CD4-positive, alpha-beta T cell (primary cell): ENCODE data around the gene GP1BB. TPM values are rescaled to one million over a fixed set of nuclear protein-coding genes. Genes with fewer than 3 reads are reported as not detected.
A peak's percentile ranks its signal among the peaks of the same experiment; 100 is the strongest.

Experiments used
- ATAC-seq: fragments of 200-7000 bp; cut with Tn5 transposase; one replicate; pipeline ENCODE4 v1.10.0; 2022; ENCODE audit warnings: mild to moderate bottlenecking; ENCODE audit not compliant: poor library complexity
- CTCF ChIA-PET: fragments of 350-600 bp; sonication (Branson Sonifier 250); formaldehyde crosslinking; loops from one replicate; lab custom pipeline; 2021; ENCODE audit warnings: antibody characterized with exemption, inconsistent platforms; lab: Charles Lee
- POLR2A ChIA-PET: fragments of 350-600 bp; sonication (Branson Sonifier 250); formaldehyde crosslinking; loops from one replicate; lab custom pipeline; 2021; ENCODE audit warnings: antibody characterized with exemption, inconsistent platforms; lab: Charles Lee
- DNase-seq, 14 experiments: peaks; one replicate each; pipeline ENCODE4 v3.0.0-alpha.2; 2013 to 2020; ENCODE audit warnings: mixed read lengths in 2 of 14
- H3K27ac ChIP-seq, 2 donors: one replicate each; pipeline versions ENCODE4 v1.5.1 to v1.7.0; 2013; ENCODE audit warnings: low read length in 2 of 2, low read depth in 1 of 2, mild to moderate bottlenecking in 1 of 2
- H3K27me3 ChIP-seq, 2 experiments: 1 replicate in 1 of 2; 2 replicates in 1 of 2; pipeline versions ENCODE4 v1.6.1 to v1.7.0; 2013; ENCODE audit warnings: low read length in 2 of 2, control low read depth in 1 of 2, mild to moderate bottlenecking in 1 of 2, moderate library complexity in 1 of 2; ENCODE audit not compliant: insufficient read depth in 2 of 2, control insufficient read depth in 1 of 2
- H3K36me3 ChIP-seq: one replicate; pipeline ENCODE4 v1.6.1; 2013; ENCODE audit warnings: low read length, control low read depth; ENCODE audit not compliant: insufficient read depth
- H3K4me1 ChIP-seq: one replicate; pipeline ENCODE4 v1.6.1; 2013; ENCODE audit warnings: low read length, control low read depth; ENCODE audit not compliant: insufficient read depth
- H3K4me3 ChIP-seq: one replicate; pipeline ENCODE4 v1.5.1; 2013; ENCODE audit warnings: mild to moderate bottlenecking, low read length, moderate library complexity
- H3K9me3 ChIP-seq, 2 experiments: 1 replicate in 1 of 2; 2 replicates in 1 of 2; pipeline versions ENCODE4 v1.6.1 to v1.7.0; 2013; ENCODE audit warnings: low read length in 2 of 2, mild to moderate bottlenecking in 2 of 2, control low read depth in 1 of 2, moderate library complexity in 1 of 2; ENCODE audit not compliant: control insufficient read depth in 1 of 2, insufficient read depth in 1 of 2
- H3K27ac Mint-ChIP-seq: one replicate; pipeline ENCODE4 v1.8.0; 2020; ENCODE audit warnings: mixed read lengths
- H3K27me3 Mint-ChIP-seq: one replicate; pipeline ENCODE4 v1.8.0; 2021; ENCODE audit warnings: mixed read lengths
- H3K36me3 Mint-ChIP-seq: one replicate; pipeline ENCODE4 v1.8.0; 2021; ENCODE audit warnings: low read depth, mixed read lengths
- H3K4me1 Mint-ChIP-seq: one replicate; pipeline ENCODE4 v1.8.0; 2021; ENCODE audit warnings: low read depth, mixed read lengths
- H3K4me3 Mint-ChIP-seq: one replicate; pipeline ENCODE4 v1.8.0; 2020; ENCODE audit warnings: mild to moderate bottlenecking, mixed read lengths
- H3K9me3 Mint-ChIP-seq: one replicate; pipeline ENCODE4 v1.8.0; 2020; ENCODE audit warnings: mixed read lengths
- CTCF ChIP-seq: fragments of 200-600 bp; IDR thresholded peaks from one replicate; pipeline ENCODE4 v1.8.0; 2022; ENCODE audit warnings: antibody characterized with exemption, mild to moderate bottlenecking
- intact Hi-C, 2 experiments: fragments of 100-400 bp; cut with DNase I in 1 of 2; cut with micrococcal nuclease in 1 of 2; formaldehyde crosslinking; loops; one replicate each; pipeline versions ENCODE4 v1.15.1 to v1.9.0; 2023 to 2025; cut with DNase I, micrococcal nuclease
- total RNA-seq, 174 experiments: library from RNA in 2 of 174; stranded (reverse) in 2 of 174; gene quantifications; one replicate each; pipeline ENCODE4 v1.2.3 and lab custom pipeline; 2021 to 2026

GP1BB gene
- total RNA-seq, 2 experiments from 2014 or later: 0.22 TPM; not detected in 1

DNA sequence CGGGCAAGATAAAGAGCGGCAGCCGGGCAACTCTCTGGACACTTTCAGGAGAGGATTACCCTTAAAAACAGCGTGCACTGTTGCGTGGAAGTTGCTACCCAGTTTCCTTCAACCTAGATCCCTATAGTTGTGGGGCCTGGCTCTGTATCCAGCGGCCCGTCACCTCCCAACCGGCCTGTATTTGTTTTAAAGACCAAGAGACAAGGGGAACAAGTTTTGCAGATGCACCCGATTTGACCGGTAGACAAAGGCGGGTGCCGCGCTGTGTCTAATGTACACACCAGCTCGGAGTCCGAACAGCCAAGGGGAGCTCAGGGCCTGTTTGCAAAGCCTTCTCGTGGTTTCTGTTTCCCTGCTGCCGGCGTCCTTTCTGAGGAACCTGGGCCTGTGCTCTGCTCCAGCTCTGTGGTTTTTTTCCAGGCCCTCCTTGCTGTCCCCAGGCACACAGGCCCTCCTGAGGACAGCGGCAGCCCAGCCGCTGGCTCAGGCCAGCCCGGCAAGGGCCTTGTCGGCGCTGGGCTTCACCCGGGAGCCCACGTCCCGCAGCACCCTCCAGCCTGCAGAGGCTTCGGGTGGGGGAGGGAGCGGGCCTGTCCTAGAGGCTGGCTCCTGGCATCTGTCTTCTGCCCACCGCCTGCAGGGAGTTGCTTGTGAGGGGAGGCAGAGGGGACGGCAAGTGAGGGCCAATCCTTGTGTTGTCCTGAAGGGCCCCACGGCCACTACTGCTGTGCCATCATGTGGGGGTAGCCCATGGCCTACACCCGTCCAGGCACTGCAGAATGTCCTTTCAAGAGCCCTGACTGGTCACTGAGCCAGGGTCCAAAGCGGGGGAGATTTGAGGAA, 38.6 kb downstream of the GP1BB start:
- POLR2A ChIA-PET: interaction anchor here (0.9 kb wide), 1 partner anchor 130 kb away, joined by 3 read pairs; no protein-coding TSS in a partner anchor
- H3K27ac Mint-ChIP-seq: no peak overlapping the region
- TF ChIP-seq CTCF: no peak
- no peak overlapping the region for H3K27ac ChIP-seq
- H3K27me3 Mint-ChIP-seq: peaks cover 68% of the 10 kb centered on the region
- no peaks in the 10 kb centered on the region for H3K36me3 ChIP-seq
- H3K9me3 ChIP-seq: peaks cover 0 to 40% of the 10 kb centered on the region in 2 experiments
- H3K4me1 Mint-ChIP-seq: peaks cover 29% of the 10 kb centered on the region
- peaks cover 21% of the 10 kb centered on the region for H3K4me1 ChIP-seq
- H3K9me3 Mint-ChIP-seq: no peaks in the 10 kb centered on the region
- intact Hi-C loops: no loop called here
- CTCF ChIA-PET: interaction anchor here (1.7 kb wide), 1 partner anchor 31 kb away, joined by 3 read pairs; no protein-coding TSS in a partner anchor
- no peak for DNase-seq
- H3K36me3 Mint-ChIP-seq: no peaks in the 10 kb centered on the region
- peak overlapping the region; percentile 83 for H3K4me3 Mint-ChIP-seq
- ATAC-seq: no peak
- H3K27me3 ChIP-seq: peaks cover 63 to 79% of the 10 kb centered on the region in 2 experiments
- no peak overlapping the region for H3K4me3 ChIP-seq

DNA sequence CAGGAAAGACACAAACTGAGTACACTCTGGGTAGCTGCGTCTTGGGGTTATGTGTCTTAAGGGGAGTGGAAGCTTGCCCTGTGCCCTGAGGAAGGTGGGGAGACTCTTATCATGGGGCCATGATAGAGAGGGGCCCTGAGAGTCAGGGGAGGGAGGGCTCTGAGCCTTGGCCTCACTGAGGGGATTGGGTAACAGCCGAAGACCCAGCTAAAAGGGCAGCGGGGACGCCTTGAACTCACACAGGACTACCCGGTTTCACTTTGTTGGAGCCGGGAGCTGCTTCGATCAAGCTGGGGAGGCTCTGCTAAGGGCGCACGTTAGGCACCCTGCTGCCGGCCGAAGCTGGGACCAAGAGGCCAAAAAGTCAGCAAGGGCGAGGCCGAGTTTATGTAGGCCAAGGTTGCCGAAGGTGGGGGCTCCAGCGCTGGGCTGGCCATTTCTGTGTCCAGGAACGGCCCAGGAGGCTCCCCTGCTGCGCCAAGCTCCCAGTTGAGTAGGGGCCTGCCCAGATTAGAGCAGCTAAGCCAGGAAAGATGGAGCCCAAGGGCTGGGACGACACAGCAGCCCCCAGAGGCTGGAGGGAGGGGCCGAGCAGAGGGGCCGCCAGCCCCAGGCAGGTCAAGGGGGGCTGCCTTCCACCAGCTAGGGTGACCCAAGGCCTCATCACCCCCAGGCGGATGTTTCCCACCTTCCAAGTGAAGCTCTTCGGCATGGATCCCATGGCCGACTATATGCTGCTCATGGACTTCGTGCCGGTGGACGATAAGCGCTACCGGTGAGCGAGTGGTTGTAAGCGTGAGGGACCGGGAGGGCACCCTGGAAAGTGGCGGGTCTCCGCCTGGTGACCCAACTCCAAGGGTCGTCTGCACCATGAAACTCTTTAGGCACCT, 39.5 kb downstream of the GP1BB start:
- Mint-ChIP-seq H3K36me3 (no peaks in the 10 kb centered on the region), H3K27me3 (peaks cover 70% of the 10 kb centered on the region), H3K4me1 (peaks cover 30% of the 10 kb centered on the region), H3K9me3 (no peaks in the 10 kb centered on the region), H3K27ac (no peak overlapping the region), H3K4me3 (peak overlapping the region; percentile 36)
- H3K36me3 ChIP-seq: no peaks in the 10 kb centered on the region
- H3K27ac ChIP-seq: no peak overlapping the region
- DNase-seq (no peak), ATAC-seq (no peak)
- ChIA-PET POLR2A (interaction anchor here (0.9 kb wide), 1 partner anchor 129 kb away, joined by 3 read pairs; no protein-coding TSS in a partner anchor), CTCF (interaction anchor here (1.7 kb wide), 1 partner anchor 32 kb away, joined by 3 read pairs; no protein-coding TSS in a partner anchor)
- TF ChIP-seq CTCF: no peak
- H3K4me3 ChIP-seq: no peak overlapping the region
- peaks cover 0 to 48% of the 10 kb centered on the region in 2 experiments for H3K9me3 ChIP-seq
- intact Hi-C loops: no loop called here
- H3K27me3 ChIP-seq: peaks cover 68 to 80% of the 10 kb centered on the region in 2 experiments
- peaks cover 25% of the 10 kb centered on the region for H3K4me1 ChIP-seq
